Measurements from ENCODE around the gene TMEM151B. TPM values are rescaled to one million over a fixed set of nuclear protein-coding genes. Genes with fewer than 3 reads are reported as not detected.

Gene TMEM151B
- total and polyA plus RNA-seq, 2 of the 4 experiments (the other 2 are of a cell fraction), result not detected

- H3K14ac ChIP-seq (replicated peaks; ENCODE audit: low read depth, low read length), result no peak overlapping the region
- DNase-seq (no peak), ATAC-seq (ENCODE audit: low read depth) (no peak)
- H3K18ac ChIP-seq (ENCODE audit: low read depth, low read length), result no peak overlapping the region
- BruUV-seq (replicated peaks), result no TSS peak
- H3K9ac ChIP-seq (ENCODE audit: low read depth, low read length), result no peak overlapping the region
- no peak overlapping the region for H2BK5ac ChIP-seq (ENCODE audit: low read depth, low read length, poor library complexity, severe bottlenecking)
- H3K36me3 ChIP-seq (ENCODE audit: control insufficient read depth, insufficient read depth, low read length), result peaks cover 58% of the 10 kb centered on the region
- WGBS, 2 experiments (ENCODE audit: extremely low coverage in 2 of 2, insufficient read length in 1 of 2), result 100% methylated on average over 2 of the region's 14 CpGs; no CpG with 5 or more reads in 1 of the 2 experiments
- no peak overlapping the region for H2AFZ ChIP-seq (replicated peaks; ENCODE audit: low read length, poor library complexity)
- no peak overlapping the region for H4K8ac ChIP-seq (ENCODE audit: low read depth in 2 of 2, low read length in 2 of 2)
- H3K23ac ChIP-seq (ENCODE audit: low read depth, low read length), result no peak overlapping the region
- no peak overlapping the region for H3K4me2 ChIP-seq (ENCODE audit: low read depth, low read length)
- no peaks in the 10 kb centered on the region; the same call in 1 of the 2 replicates for H3K9me1 ChIP-seq (ENCODE audit: insufficient read depth, low read length)
- no peak overlapping the region for H3K27ac ChIP-seq (ENCODE audit: insufficient read depth, low read length)
- no peaks in the 10 kb centered on the region for H3K79me1 ChIP-seq (ENCODE audit: low read depth in 1 of 2, low read length in 2 of 2)
- no peak overlapping the region for H4K91ac ChIP-seq (ENCODE audit: insufficient read depth, low read depth, low read length)
- peaks cover 8% of the 10 kb centered on the region; the same call in 1 of the 2 replicates for H3K27me3 ChIP-seq (ENCODE audit: control insufficient read depth, insufficient read depth, low read length)
- in situ Hi-C loops (cut with MboI; ENCODE audit: low sequenced_read_pairs), result no loop called here
- no peak overlapping the region for H2AK9ac ChIP-seq (replicated peaks; ENCODE audit: low read depth, low read length, poor library complexity)
- intact Hi-C loops (cut with micrococcal nuclease), result no loop called here
- dilution Hi-C loops (cut with HindIII; ENCODE audit: low sequenced_read_pairs, unreplicated experiment), result no loop called here
- no peak overlapping the region for H3K56ac ChIP-seq (ENCODE audit: extremely low read depth, insufficient read depth, low read length)
- TF ChIP-seq CEBPB (IDR thresholded peaks at IDR 0.05; ENCODE audit: low read depth, low read length) (no peak), RAD21 (IDR thresholded peaks at IDR 0.05; ENCODE audit: low read length) (no peak)
- no peak overlapping the region for H3K4ac ChIP-seq (ENCODE audit: low read depth, low read length)
- H3K4me1 ChIP-seq (ENCODE audit: control insufficient read depth, insufficient read depth, low read length), result no peaks in the 10 kb centered on the region
- no peak overlapping the region for H2BK20ac ChIP-seq (ENCODE audit: low read depth, low read length)
- H2BK120ac ChIP-seq (ENCODE audit: low read depth, low read length), result no peak overlapping the region
- POLR2A ChIA-PET (ENCODE audit: unreplicated experiment), result no interaction called here
- CTCF ChIA-PET, result no interaction called here
- H2AK5ac ChIP-seq (ENCODE audit: low read depth, low read length), result no peak overlapping the region
- H3K9me3 ChIP-seq (ENCODE audit: control insufficient read depth, insufficient read depth, low read length), result no peaks in the 10 kb centered on the region
- H2BK15ac ChIP-seq (ENCODE audit: low read depth, low read length), result no peak overlapping the region
- no peak overlapping the region for H4K5ac ChIP-seq (ENCODE audit: low read depth, low read length)
- no peak overlapping the region for H3K4me3 ChIP-seq (ENCODE audit: insufficient read depth, low read depth, low read length)
- no peaks in the 10 kb centered on the region for H4K20me1 ChIP-seq (ENCODE audit: insufficient read depth, low read length)
These were observed 31.7 kb downstream of the TMEM151B start for GRCh38 chr6:44301782-44302564.
